Cerebellar cortex (tissue), 1 donor: Measurements from ENCODE around the gene ZCCHC9.

Source experiments
- DNase-seq: peaks from one replicate; pipeline ENCODE4 v3.0.0-alpha.2; 2015; ENCODE audit warnings: low spot score

The ZCCHC9 gene

DNA sequence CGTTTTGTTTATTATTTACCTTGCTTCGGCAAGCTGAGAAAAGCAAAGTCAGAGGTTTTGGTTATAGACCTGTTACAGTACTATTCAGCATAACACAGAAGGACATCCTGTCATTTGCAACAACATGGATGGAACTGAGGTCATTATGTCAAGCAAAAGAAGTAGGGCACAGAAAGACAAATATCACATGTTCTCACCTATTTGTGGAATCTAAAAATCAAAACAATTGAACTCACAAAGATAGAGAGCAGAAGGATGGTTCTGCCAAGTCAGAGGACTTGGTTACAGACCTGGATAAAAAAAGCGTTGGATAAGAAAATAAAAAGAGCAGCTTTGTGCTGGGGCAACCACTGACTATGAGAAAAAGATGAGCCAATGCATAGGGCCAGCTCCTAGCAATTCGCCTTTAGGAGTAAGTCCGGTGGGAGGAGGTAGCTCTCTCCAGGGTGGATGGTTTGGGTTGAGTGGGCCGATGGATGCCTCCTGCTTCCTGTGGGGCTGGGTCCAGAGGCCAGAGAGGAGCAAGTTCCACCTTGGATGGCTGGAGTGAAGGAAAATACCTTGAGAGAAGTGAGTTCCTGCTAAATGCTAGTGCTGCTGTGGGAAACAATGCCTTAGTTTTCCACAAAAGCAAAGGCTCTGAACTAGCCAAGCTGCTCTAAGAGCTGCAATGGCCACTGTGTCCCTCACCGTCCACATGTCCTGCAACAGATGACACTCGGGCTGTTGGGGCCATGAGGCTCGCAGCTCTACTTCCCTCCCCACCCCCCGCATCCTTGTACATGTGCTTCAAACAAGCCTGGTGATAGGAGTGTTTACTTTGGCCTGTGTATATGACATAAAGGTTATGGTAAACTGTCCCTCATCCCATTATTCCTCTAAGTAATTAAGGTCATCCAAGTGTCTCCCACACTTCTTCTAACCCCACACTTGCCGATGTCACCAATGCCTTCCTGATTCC, 54.2 kb downstream of the ZCCHC9 start:
- DNase-seq, result no peak

DNA sequence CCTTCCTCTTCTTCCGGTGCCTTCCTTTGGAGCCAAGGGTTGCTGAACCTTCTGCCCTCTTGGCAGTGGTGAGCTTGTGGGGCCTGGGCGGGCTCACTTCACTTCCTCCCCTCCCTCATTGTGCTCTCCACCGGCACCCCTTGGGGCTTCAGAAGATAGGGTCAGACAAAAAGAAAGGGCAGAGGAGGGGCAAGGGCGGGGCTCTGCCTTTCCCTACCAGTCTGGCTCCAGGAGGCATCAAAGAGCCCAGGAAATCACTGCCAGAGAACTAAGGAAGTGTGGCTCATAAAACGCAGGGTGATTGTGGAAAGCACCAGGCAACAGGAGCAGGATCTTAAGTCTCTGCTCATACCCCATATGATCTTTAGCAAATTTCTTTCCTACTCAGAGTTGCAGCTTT, 57.7 kb downstream of the ZCCHC9 start:
- DNase-seq, result no peak

DNA sequence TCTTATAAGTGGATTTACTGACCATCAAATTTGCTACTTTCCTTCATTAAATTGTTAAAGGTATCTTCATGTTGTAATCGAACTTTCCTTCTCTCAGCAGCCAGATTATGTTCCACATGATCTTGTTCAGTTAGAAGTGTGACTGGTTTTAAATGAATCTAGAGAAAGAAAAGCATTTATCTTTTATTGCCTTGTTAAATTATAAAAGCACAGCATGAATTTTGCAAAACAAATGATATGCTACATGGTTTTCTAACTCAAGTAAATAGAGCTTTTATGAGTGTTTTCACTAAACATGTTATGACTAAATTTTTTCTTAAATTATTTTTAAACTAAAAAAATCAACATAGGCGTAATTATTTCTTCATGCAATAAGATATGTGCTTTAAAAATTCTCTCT, 58.5 kb downstream of the ZCCHC9 start:
- no peak for DNase-seq

DNA sequence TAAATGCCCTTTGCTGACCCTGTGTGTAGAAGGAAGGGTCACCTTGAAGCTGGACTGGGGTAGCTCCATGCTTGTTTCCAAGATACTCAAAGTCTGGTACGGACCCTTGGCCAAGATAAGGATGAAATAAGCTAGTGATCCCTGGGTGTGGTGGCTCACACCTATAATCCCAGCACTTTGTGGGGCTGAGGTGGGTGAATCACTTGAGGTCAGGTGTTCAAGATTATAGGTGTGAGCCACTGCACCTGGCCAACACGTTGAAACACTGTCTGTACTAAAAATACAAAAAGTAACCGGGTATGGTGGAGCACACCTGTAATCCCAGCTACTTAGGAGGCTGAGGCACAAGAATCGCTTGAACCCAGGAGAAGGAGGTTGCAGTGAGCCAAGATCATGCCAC, 59.3 kb downstream of the ZCCHC9 start:
- DNase-seq, result no peak

DNA sequence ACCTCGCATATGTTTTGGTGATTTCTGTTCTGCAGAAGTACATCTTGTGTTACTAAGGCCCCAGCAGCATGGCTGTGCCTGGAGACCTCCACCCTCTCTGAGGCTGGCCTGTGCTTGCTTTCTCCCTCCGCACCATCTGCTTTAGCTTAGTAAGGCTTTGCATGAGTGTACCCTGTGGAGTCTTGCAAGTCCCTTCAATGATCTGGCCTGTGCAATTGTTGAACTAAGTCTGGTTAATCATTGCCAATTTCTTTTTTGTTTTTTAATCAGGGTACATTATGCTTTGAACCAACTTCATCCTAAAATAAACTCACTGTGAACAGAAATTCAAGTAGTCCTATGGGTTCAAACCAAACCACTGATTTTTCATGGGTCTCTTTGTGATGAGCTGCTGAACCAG, 60.2 kb downstream of the ZCCHC9 start:
- DNase-seq, result no peak
